Measurements from ENCODE around the gene FMNL3.
A peak's percentile ranks its signal among the peaks of the same experiment; 100 is the strongest.

FMNL3 gene

GRCh38 chr12:49626169-49626835 lies 80.9 kb downstream of the FMNL3 start:
- H3K9me3 ChIP-seq (ENCODE audit: severe bottlenecking), result no peaks in the 10 kb centered on the region
- no peak overlapping the region for H3K4me3 ChIP-seq (ENCODE audit: low read depth, low read length)
- H3K36me3 ChIP-seq, result no peaks in the 10 kb centered on the region
- no peaks in the 10 kb centered on the region for H3K27me3 ChIP-seq (ENCODE audit: insufficient read depth, low read depth, severe bottlenecking)
- DNase-seq, result no peak
- no peak for TF ChIP-seq CTCF (IDR thresholded peaks at IDR 0.05; ENCODE audit: low read depth, low read length)
- no peak overlapping the region for H3K27ac ChIP-seq

DNA sequence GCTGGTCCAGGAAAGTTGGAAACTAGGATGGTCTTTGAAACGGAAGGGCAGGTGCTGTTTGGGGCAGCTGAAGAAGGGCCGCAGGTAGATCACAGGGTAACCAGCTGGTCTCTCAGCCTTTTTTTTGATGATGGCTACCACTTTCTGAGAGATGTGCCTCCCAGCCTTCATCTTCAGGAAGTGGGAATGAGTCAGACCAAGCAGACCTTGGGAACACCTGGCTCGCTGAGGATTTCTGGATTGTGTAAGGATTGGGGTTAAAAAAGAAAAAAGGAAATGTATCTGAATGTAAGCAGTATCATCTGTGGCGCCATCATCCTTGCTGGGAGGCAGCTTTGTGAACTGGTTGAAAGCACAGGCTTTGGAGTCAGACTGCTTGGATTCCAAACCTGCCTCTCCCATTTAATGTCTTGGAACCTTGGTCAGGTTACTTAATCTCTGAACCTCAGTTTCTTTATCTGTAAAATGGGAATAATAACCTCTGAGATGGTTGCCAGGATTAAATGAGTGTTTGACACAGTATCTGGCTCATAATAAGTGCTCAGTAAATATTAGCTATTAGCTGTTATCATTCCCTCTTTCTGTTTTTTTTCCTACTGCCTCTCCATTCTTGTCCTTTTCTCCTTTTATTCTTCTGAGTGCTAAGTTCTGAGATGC lies 82.2 kb downstream of the FMNL3 start:
- no peak for DNase-seq
- Histone ChIP-seq H3K9me3 (ENCODE audit: severe bottlenecking) (no peaks in the 10 kb centered on the region), H3K4me3 (ENCODE audit: low read depth, low read length) (no peak overlapping the region), H3K27ac (no peak overlapping the region), H3K36me3 (no peaks in the 10 kb centered on the region), H3K27me3 (ENCODE audit: insufficient read depth, low read depth, severe bottlenecking) (no peaks in the 10 kb centered on the region)
- TF ChIP-seq CTCF (IDR thresholded peaks at IDR 0.05; ENCODE audit: low read depth, low read length), result no peak

GRCh38 chr12:49623142-49623904 lies 83.9 kb downstream of the FMNL3 start, which contains the start of gene PRPF40B:
Gene PRPF40B (plus strand): TSS chr12:49623561. CDS start chr12:49623591, 30 bp downstream.
- H3K36me3 ChIP-seq, result no peaks in the 10 kb centered on the region
- DNase-seq, result peak; percentile 89
- peak within 1 kb of the TSS; percentile 45 for H3K27ac ChIP-seq
- H3K9me3 ChIP-seq (ENCODE audit: severe bottlenecking), result no peaks in the 10 kb centered on the region
- H3K4me3 ChIP-seq (ENCODE audit: low read depth, low read length), result peak within 1 kb of the TSS; percentile 61
- peak; percentile 57 for TF ChIP-seq CTCF (IDR thresholded peaks at IDR 0.05; ENCODE audit: low read depth, low read length)
- H3K27me3 ChIP-seq (ENCODE audit: insufficient read depth, low read depth, severe bottlenecking), result no peaks in the 10 kb centered on the region

- no peak for DNase-seq
- peak overlapping the region; percentile 45 for H3K27ac ChIP-seq
- H3K4me3 ChIP-seq (ENCODE audit: low read depth, low read length), result peak overlapping the region; percentile 61
- H3K27me3 ChIP-seq (ENCODE audit: insufficient read depth, low read depth, severe bottlenecking), result no peaks in the 10 kb centered on the region
- no peak for TF ChIP-seq CTCF (IDR thresholded peaks at IDR 0.05; ENCODE audit: low read depth, low read length)
- H3K9me3 ChIP-seq (ENCODE audit: severe bottlenecking), result no peaks in the 10 kb centered on the region
- no peaks in the 10 kb centered on the region for H3K36me3 ChIP-seq
Measured at GRCh38 chr12:49622501-49623141, 84.6 kb downstream of the FMNL3 start.

DNA sequence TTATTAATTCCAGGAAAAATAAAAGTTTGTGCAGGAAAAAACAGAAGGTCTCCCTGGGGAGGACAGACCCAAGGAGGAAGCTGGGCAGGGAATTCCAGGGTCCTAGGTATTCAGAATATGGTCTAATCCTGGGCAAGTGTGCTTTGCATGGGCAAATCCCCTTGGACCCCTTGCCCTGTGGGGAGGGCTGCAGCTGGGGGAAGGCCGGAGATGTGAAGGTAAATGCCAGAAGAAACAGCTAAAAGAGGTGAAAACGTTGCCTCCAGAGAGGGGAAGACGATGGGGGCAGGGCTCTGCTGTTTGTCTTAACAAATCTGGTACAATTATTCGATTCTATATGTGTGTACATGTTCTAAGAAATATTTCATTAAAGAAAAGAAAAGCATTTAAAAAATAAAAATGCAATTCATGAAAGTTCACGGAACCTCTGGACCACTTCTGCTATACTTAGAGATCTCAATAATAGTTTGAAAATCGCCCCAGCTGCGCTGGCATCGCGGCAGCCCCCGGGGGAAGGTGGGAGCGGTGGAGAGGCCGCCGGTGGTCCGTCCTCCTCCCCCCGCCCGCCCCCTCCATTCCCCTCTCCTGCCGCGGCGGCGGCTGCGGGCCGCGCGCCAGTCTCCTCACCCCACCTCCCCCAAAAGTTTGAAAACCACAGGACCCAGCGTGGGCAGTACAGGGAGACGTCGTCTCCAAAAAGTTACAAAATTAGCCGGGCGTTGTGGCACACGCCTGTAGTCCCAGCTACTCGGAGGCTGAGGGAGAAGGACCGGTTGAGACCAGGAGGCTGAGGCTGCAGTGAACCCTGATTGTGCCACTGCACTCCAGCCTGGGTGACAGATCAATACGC lies 85.3 kb downstream of the FMNL3 start:
- Histone ChIP-seq H3K4me3 (ENCODE audit: low read depth, low read length) (peak overlapping the region; percentile 61), H3K36me3 (no peaks in the 10 kb centered on the region), H3K9me3 (ENCODE audit: severe bottlenecking) (no peaks in the 10 kb centered on the region), H3K27me3 (ENCODE audit: insufficient read depth, low read depth, severe bottlenecking) (no peaks in the 10 kb centered on the region), H3K27ac (peak overlapping the region; percentile 45; the same call in 1 of the 2 replicates)
- TF ChIP-seq CTCF (IDR thresholded peaks at IDR 0.05; ENCODE audit: low read depth, low read length), result no peak
- no peak for DNase-seq

Data from WERI-Rb-1 (cell line).